PC-9 (cell line): ENCODE measurements around the gene ARFIP1.

Experiments
- EZH2 ChIP-seq: fragments of 200-600 bp; sonication (generic); IDR thresholded peaks from 2 replicates; pipeline ENCODE4 v1.8.0; 2017; ENCODE audit warnings: antibody characterized with exemption, low read depth
- TF ChIP-seq, protein P1 (sequence below): fragments of 200-600 bp; sonication (generic); conservative IDR thresholded peaks from 2 replicates; pipeline ENCODE4 v1.6.1; 2017; ENCODE audit warnings: mixed run types, antibody characterized with exemption, mild to moderate bottlenecking, moderate library complexity

DNA sequence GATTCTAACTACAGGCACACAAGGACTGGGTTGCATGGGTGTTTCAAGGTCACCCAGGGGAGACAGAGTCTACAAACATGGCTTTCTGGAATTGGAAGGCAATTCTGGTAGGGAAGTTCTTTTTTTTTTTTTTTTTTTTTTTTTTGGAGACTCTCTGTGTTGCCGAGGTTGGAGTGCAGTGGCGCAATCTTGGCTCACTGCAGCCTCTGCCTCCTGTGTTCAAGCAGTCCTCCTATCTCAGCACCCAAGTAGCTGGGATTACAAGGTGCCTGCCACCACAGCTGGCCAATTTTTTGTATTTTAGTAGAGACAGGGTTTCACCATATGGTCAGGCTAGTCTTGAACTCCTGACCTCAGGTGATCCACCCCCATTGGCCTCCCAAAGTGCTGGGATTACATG lies 140.1 kb downstream of the ARFIP1 start:
- TF ChIP-seq, protein P1, sequence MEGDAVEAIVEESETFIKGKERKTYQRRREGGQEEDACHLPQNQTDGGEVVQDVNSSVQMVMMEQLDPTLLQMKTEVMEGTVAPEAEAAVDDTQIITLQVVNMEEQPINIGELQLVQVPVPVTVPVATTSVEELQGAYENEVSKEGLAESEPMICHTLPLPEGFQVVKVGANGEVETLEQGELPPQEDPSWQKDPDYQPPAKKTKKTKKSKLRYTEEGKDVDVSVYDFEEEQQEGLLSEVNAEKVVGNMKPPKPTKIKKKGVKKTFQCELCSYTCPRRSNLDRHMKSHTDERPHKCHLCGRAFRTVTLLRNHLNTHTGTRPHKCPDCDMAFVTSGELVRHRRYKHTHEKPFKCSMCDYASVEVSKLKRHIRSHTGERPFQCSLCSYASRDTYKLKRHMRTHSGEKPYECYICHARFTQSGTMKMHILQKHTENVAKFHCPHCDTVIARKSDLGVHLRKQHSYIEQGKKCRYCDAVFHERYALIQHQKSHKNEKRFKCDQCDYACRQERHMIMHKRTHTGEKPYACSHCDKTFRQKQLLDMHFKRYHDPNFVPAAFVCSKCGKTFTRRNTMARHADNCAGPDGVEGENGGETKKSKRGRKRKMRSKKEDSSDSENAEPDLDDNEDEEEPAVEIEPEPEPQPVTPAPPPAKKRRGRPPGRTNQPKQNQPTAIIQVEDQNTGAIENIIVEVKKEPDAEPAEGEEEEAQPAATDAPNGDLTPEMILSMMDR = no peak
- no peak for TF ChIP-seq EZH2
